ENCODE data around the gene NOTUM.
"Not testable (repeated sequence)": the region's sequence is repeated elsewhere in the genome, so short reads cannot be mapped to it uniquely, and the experiment has no call there.

NOTUM gene

GRCh38 chr17:81996232-81996756, 35.3 kb upstream of the NOTUM start:
- FAIRE-seq, result no peak

GRCh38 chr17:81995463-81996231, 34.7 kb upstream of the NOTUM start:
- FAIRE-seq, result no peak

- FAIRE-seq, result no peak
Observed at GRCh38 chr17:81994593-81995462, 33.8 kb upstream of the NOTUM start.

GRCh38 chr17:81993729-81994592, 33.0 kb upstream of the NOTUM start:
- FAIRE-seq, result no peak

GRCh38 chr17:81992306-81993102, 31.5 kb upstream of the NOTUM start:
- no peak for FAIRE-seq

GRCh38 chr17:81991684-81992305, 30.8 kb upstream of the NOTUM start:
- no peak for FAIRE-seq

GRCh38 chr17:81990836-81991683, 30.1 kb upstream of the NOTUM start:
- FAIRE-seq, result no peak

- no peak for FAIRE-seq
Observed at GRCh38 chr17:81987161-81987770, 26.3 kb upstream of the NOTUM start.

GRCh38 chr17:81986606-81987005, 25.6 kb upstream of the NOTUM start:
- no peak for FAIRE-seq

GRCh38 chr17:81984773-81985410, 23.9 kb upstream of the NOTUM start:
- no peak for FAIRE-seq

GRCh38 chr17:81983639-81984373, 22.8 kb upstream of the NOTUM start:
- no peak for FAIRE-seq

GRCh38 chr17:81983011-81983638, 22.1 kb upstream of the NOTUM start:
- FAIRE-seq, result no peak

GRCh38 chr17:81981511-81981910, 20.5 kb upstream of the NOTUM start:
- not testable (repeated sequence) for FAIRE-seq

GRCh38 chr17:81980707-81981343, 19.8 kb upstream of the NOTUM start:
- no peak for FAIRE-seq

- FAIRE-seq, result no peak
Observed at GRCh38 chr17:81980122-81980521, 19.1 kb upstream of the NOTUM start.

GRCh38 chr17:81978524-81979298, 17.7 kb upstream of the NOTUM start:
- FAIRE-seq, result no peak

All from endometrium (tissue), 2 donors.